ENCODE results near the gene SEL1L.
"Not testable (repeated sequence)": the region's sequence is repeated elsewhere in the genome, so short reads cannot be mapped to it uniquely, and the experiment has no call there.

SEL1L gene

GRCh38 chr14:81472096-81472800, 61.4 kb downstream of the SEL1L start:
- DNase-seq: no peak

GRCh38 chr14:81471062-81471461, 62.6 kb downstream of the SEL1L start:
- DNase-seq: no peak

- not testable (repeated sequence) for DNase-seq
Observed at GRCh38 chr14:81470557-81470826, 63.2 kb downstream of the SEL1L start.

- DNase-seq: no peak
Observed at GRCh38 chr14:81466854-81467253, 66.8 kb downstream of the SEL1L start.

- DNase-seq: no peak
Observed at GRCh38 chr14:81465507-81466228, 68.0 kb downstream of the SEL1L start.

GRCh38 chr14:81465003-81465392, 68.7 kb downstream of the SEL1L start:
- not testable (repeated sequence) for DNase-seq

- DNase-seq: no peak
Observed at GRCh38 chr14:81464253-81465002, 69.2 kb downstream of the SEL1L start.

GRCh38 chr14:81462356-81462755, 71.3 kb downstream of the SEL1L start:
- not testable (repeated sequence) for DNase-seq

- no peak for DNase-seq
Observed at GRCh38 chr14:81459912-81460311, 73.7 kb downstream of the SEL1L start.

- no peak for DNase-seq
Observed at GRCh38 chr14:81458352-81458751, 75.3 kb downstream of the SEL1L start.

- DNase-seq: no peak
Observed at GRCh38 chr14:81455390-81455789, 78.3 kb downstream of the SEL1L start.

GRCh38 chr14:81454572-81455218, 79.0 kb downstream of the SEL1L start:
- DNase-seq: no peak

GRCh38 chr14:81453166-81453766, 80.4 kb downstream of the SEL1L start:
- peak; percentile 64 for DNase-seq

GRCh38 chr14:81452341-81453133, 81.1 kb downstream of the SEL1L start:
- peak; percentile 72 for DNase-seq

- DNase-seq: no peak
Observed at GRCh38 chr14:81450976-81451375, 82.7 kb downstream of the SEL1L start.

- peak; percentile 88 for DNase-seq
Observed at GRCh38 chr14:81450100-81450531, 83.5 kb downstream of the SEL1L start.

- no peak for DNase-seq
Observed at GRCh38 chr14:81449576-81449975, 84.1 kb downstream of the SEL1L start.

GRCh38 chr14:81449114-81449513, 84.5 kb downstream of the SEL1L start:
- DNase-seq: peak; percentile 77

GRCh38 chr14:81447021-81447764, 86.5 kb downstream of the SEL1L start:
- peak; percentile 50 for DNase-seq

- no peak for DNase-seq
Observed at GRCh38 chr14:81446279-81447007, 87.2 kb downstream of the SEL1L start.

Data from left hindlimb (tissue), 1 donor.